PC-3 (cell line): ENCODE results near the gene ANKH.

Source experiments
- CTCF ChIP-seq: fragments of 300-600 bp; sonication (generic); conservative IDR thresholded peaks from 2 replicates; pipeline ENCODE4 v1.5.1; 2017; ENCODE audit warnings: antibody characterized with exemption, low read depth, mild to moderate bottlenecking, low read length
- EZH2 ChIP-seq: fragments of 300-600 bp; sonication (generic); IDR thresholded peaks from one replicate; pipeline ENCODE4 v1.6.1; 2017; ENCODE audit warnings: antibody characterized with exemption, mild to moderate bottlenecking, low read length; ENCODE audit not compliant: unreplicated experiment

GRCh38 chr5:14870337-14871213 is 1.0 kb downstream of the ANKH start:
- TF ChIP-seq CTCF (no peak), EZH2 (no peak)
